MM.1S (cell line): Measurements from ENCODE around the gene PPP6R1.

Experiments used
- DNase-seq: peaks from one replicate; pipeline ENCODE4 v3.0.0-alpha.2; 2015
- H2AFZ ChIP-seq: fragments of 300-600 bp; sonication (generic); 2 replicates; pipeline ENCODE4 v1.6.0; 2016; ENCODE audit warnings: antibody characterized with exemption, low read length
- H3F3A ChIP-seq: fragments of 300-600 bp; sonication (generic); 2 replicates; pipeline ENCODE4 v1.6.1; 2016; ENCODE audit warnings: mild to moderate bottlenecking, antibody characterized with exemption, low read length, moderate library complexity, mixed read lengths; ENCODE audit not compliant: insufficient read depth
- H3K27ac ChIP-seq: fragments of 300-600 bp; sonication (generic); 2 replicates; pipeline ENCODE4 v1.5.1; 2016; ENCODE audit warnings: mild to moderate bottlenecking, low read length
- H3K27me3 ChIP-seq: fragments of 300-600 bp; sonication (generic); replicated peaks from 2 replicates; pipeline ENCODE4 v1.6.0; 2016; ENCODE audit warnings: low read length; ENCODE audit not compliant: insufficient read depth
- H3K36me3 ChIP-seq: fragments of 300-600 bp; sonication (generic); replicated peaks from 2 replicates; pipeline ENCODE4 v1.6.1; 2016; ENCODE audit warnings: mild to moderate bottlenecking, low read length, mixed read lengths; ENCODE audit not compliant: insufficient read depth
- H3K4me1 ChIP-seq: fragments of 300-600 bp; sonication (generic); 2 replicates; pipeline ENCODE4 v1.6.1; 2016; ENCODE audit warnings: low read length, mixed read lengths
- H3K4me2 ChIP-seq: fragments of 300-600 bp; sonication (generic); 2 replicates; pipeline ENCODE4 v1.6.0; 2016; ENCODE audit warnings: low read depth, low read length
- H3K4me3 ChIP-seq: fragments of 300-600 bp; sonication (generic); 2 replicates; pipeline ENCODE4 v1.5.1; 2016; ENCODE audit warnings: low read length, mixed read lengths
- H3K79me2 ChIP-seq: fragments of 300-600 bp; sonication (generic); 2 replicates; pipeline ENCODE4 v1.6.1; 2016; ENCODE audit warnings: mixed run types, low read length, mixed read lengths
- H3K9ac ChIP-seq: fragments of 300-600 bp; sonication (generic); 2 replicates; pipeline ENCODE4 v1.6.1; 2016; ENCODE audit warnings: low read length, mixed read lengths
- H3K9me2 ChIP-seq: fragments of 300-600 bp; sonication (generic); replicated peaks from 2 replicates; pipeline ENCODE4 v1.6.1; 2016; ENCODE audit warnings: mild to moderate bottlenecking, low read length, mixed read lengths; ENCODE audit not compliant: insufficient read depth
- H3K9me3 ChIP-seq: fragments of 300-600 bp; sonication (generic); replicated peaks from 2 replicates; pipeline ENCODE4 v1.6.1; 2016; ENCODE audit warnings: mild to moderate bottlenecking, low read length, mixed read lengths; ENCODE audit not compliant: insufficient read depth
- H4K20me1 ChIP-seq: fragments of 300-600 bp; sonication (generic); 2 replicates; pipeline ENCODE4 v1.6.1; 2016; ENCODE audit warnings: mild to moderate bottlenecking, low read length, moderate library complexity, mixed read lengths; ENCODE audit not compliant: insufficient read depth
- EZH2 ChIP-seq: fragments of 300-600 bp; sonication (generic); optimal IDR thresholded peaks from 2 replicates; pipeline ENCODE3; 2017; ENCODE audit warnings: low read depth, mild to moderate bottlenecking, antibody characterized with exemption, low read length, mixed read lengths
- EZH2phosphoT487 ChIP-seq: fragments of 300-600 bp; sonication (generic); IDR thresholded peaks from 2 replicates; pipeline ENCODE4 v1.6.1; 2018; ENCODE audit warnings: antibody characterized with exemption, low read length
- TF ChIP-seq, protein P1 (sequence below): fragments of 300-600 bp; sonication (generic); IDR thresholded peaks from 2 replicates; pipeline ENCODE4 v1.5.1; 2016; ENCODE audit warnings: antibody characterized with exemption, low read length, mixed read lengths

PPP6R1 gene

DNA sequence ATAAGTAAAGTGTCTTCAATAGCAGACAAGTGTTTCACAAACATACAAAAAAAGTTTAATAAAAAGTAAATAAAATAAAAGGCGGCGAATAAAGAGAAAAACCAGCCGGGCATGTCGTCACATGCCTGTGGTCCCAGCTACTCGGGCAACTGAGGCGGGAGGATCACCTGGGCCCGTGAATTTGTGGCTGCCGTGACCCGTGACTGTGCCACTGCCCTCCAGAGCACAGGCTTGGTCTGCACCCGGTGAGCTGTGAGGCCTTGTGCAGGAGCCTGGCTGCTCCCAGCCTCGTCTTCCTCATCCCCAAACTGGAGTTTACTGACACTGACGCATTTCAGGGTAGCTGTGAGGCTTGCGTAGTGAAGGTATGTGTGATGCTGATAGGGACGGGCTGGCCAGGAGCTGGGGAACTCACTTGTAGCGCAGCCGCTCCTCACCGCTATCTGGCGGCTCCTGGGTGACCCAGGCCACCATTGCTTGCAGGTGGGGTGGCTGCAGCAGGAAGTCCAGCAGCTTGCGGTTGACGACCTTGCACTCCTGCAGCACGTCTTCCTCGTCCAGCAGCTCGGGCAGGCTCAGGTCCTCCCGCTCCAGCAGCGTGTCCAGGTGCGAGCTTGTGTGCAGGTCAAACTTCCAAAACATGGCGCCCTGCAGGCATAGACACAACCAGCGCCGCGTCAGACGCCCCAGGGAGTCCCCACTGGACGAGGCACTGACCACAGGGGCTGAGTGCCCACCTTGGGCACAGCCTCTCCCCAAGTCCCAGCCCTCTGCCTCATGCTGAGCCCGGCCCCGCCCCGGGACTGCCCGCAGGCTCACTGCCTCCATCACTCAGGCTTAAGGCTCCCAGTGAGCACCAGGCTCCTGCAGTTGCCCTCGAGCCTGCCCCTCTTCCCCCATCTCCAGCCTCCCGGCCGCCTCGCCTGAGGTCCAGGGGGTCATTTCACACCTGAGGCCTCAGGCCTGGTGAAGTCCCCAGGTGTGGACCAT lies 12.1 kb downstream of the PPP6R1 start:
- Histone ChIP-seq H3K9me3 (no peaks in the 10 kb centered on the region), H3K79me2 (peaks cover 98% of the 10 kb centered on the region), H3K9me2 (no peaks in the 10 kb centered on the region), H3K4me2 (no peak overlapping the region), H3K4me1 (no peaks in the 10 kb centered on the region), H3F3A (no peaks in the 10 kb centered on the region), H3K27ac (no peak overlapping the region), H2AFZ (no peak overlapping the region), H3K27me3 (no peaks in the 10 kb centered on the region), H3K36me3 (peaks cover 3% of the 10 kb centered on the region; the same call in 1 of the 2 replicates), H3K9ac (no peak overlapping the region), H4K20me1 (peaks cover 52% of the 10 kb centered on the region), H3K4me3 (no peak overlapping the region)
- no peak for DNase-seq
- TF ChIP-seq, protein P1, sequence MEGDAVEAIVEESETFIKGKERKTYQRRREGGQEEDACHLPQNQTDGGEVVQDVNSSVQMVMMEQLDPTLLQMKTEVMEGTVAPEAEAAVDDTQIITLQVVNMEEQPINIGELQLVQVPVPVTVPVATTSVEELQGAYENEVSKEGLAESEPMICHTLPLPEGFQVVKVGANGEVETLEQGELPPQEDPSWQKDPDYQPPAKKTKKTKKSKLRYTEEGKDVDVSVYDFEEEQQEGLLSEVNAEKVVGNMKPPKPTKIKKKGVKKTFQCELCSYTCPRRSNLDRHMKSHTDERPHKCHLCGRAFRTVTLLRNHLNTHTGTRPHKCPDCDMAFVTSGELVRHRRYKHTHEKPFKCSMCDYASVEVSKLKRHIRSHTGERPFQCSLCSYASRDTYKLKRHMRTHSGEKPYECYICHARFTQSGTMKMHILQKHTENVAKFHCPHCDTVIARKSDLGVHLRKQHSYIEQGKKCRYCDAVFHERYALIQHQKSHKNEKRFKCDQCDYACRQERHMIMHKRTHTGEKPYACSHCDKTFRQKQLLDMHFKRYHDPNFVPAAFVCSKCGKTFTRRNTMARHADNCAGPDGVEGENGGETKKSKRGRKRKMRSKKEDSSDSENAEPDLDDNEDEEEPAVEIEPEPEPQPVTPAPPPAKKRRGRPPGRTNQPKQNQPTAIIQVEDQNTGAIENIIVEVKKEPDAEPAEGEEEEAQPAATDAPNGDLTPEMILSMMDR: no peak
- TF ChIP-seq EZH2 (no peak), EZH2phosphoT487 (no peak)

GRCh38 chr19:55245236-55245904 lies 13.4 kb downstream of the PPP6R1 start:
- peaks cover 4% of the 10 kb centered on the region; the same call in 1 of the 2 replicates for H3K36me3 ChIP-seq

DNA sequence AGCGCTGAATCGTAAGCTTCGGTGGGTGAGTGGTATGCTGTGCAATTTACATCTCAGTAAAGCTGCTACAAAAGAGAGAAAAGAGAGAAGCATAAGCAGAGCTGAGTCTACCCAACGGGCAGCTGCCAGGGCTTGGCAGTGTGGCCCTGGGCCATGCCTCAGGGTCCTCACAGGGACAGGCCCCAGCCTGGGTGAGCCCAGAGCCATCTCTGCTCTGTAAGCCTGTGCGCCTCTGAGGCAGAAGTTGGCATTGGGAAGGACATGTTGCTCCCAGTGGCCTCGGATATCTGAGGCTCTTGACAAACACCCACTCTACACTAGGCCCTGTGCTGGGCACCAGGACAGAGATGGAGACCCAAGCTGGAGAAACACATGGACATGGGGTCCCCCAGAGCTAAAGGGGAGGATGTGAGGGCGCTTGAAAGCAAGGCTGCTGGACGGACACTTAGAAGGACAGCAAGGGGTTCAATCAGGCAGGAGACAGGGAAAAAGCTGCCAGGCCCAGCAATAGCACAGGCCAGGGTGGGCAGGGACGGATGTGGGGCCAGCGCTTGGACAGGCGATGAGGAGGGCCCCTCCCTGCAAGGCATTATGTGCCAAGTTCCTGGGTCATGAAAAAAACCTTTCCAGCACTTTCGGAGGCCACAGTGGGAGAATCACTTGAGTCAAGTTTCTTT lies 14.7 kb downstream of the PPP6R1 start:
- H3K9me2 ChIP-seq: no peaks in the 10 kb centered on the region
- H3K79me2 ChIP-seq: peaks cover 88% of the 10 kb centered on the region
- H3K9ac ChIP-seq: no peak overlapping the region
- H3K4me1 ChIP-seq: no peaks in the 10 kb centered on the region
- H3K27me3 ChIP-seq: no peaks in the 10 kb centered on the region
- H2AFZ ChIP-seq: no peak overlapping the region
- H3F3A ChIP-seq: no peaks in the 10 kb centered on the region
- H3K9me3 ChIP-seq: no peaks in the 10 kb centered on the region
- no peak for DNase-seq
- peaks cover 4% of the 10 kb centered on the region for H3K36me3 ChIP-seq
- no peak overlapping the region for H3K27ac ChIP-seq
- H4K20me1 ChIP-seq: peaks cover 30% of the 10 kb centered on the region
- H3K4me2 ChIP-seq: no peak overlapping the region
- TF ChIP-seq, protein P1: no peak
- TF ChIP-seq EZH2phosphoT487: no peak
- TF ChIP-seq EZH2: no peak
- H3K4me3 ChIP-seq: no peak overlapping the region

More at GRCh38 chr19:55245236-55245904, 13.4 kb downstream of the PPP6R1 start:
- Histone ChIP-seq H3K4me1 (no peaks in the 10 kb centered on the region), H3K27ac (no peak overlapping the region), H3F3A (no peaks in the 10 kb centered on the region), H3K79me2 (peaks cover 94% of the 10 kb centered on the region), H3K27me3 (no peaks in the 10 kb centered on the region), H3K4me2 (no peak overlapping the region), H2AFZ (no peak overlapping the region), H3K9ac (no peak overlapping the region), H3K4me3 (no peak overlapping the region), H4K20me1 (peaks cover 38% of the 10 kb centered on the region), H3K9me2 (no peaks in the 10 kb centered on the region), H3K9me3 (no peaks in the 10 kb centered on the region)
- DNase-seq: no peak
- TF ChIP-seq, protein P1: no peak
- TF ChIP-seq EZH2 (no peak), EZH2phosphoT487 (no peak)
